Middle frontal gyrus (tissue), 1 donor: Measurements from ENCODE around the gene HPN.
A peak's percentile ranks its signal among the peaks of the same experiment; 100 is the strongest.

ENCODE experiments used
- DNase-seq: peaks from one replicate; pipeline ENCODE4 v3.0.0-alpha.2; 2015; ENCODE audit warnings: low spot score; ENCODE audit errors: extremely low spot score

The HPN gene

DNA sequence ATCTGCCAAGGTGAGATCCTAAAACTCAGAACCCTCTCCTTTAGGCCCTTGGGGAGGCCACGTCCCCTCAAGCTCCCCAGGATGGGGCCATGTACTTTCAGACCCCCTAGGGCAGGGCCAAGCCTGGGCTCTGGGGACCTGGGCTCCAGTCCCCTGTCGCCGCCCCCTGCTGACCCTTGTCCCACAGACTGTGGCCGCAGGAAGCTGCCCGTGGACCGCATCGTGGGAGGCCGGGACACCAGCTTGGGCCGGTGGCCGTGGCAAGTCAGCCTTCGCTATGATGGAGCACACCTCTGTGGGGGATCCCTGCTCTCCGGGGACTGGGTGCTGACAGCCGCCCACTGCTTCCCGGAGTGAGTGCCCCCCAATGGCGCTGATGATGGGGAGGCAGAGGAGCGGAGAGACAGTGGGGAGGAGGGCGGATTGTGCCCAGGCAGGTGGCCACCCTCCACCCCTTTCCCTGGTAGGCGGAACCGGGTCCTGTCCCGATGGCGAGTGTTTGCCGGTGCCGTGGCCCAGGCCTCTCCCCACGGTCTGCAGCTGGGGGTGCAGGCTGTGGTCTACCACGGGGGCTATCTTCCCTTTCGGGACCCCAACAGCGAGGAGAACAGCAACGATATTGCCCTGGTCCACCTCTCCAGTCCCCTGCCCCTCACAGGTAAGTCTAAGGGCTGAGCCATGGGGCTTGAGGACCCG, 18.8 kb downstream of the HPN start:
- DNase-seq: no peak

DNA sequence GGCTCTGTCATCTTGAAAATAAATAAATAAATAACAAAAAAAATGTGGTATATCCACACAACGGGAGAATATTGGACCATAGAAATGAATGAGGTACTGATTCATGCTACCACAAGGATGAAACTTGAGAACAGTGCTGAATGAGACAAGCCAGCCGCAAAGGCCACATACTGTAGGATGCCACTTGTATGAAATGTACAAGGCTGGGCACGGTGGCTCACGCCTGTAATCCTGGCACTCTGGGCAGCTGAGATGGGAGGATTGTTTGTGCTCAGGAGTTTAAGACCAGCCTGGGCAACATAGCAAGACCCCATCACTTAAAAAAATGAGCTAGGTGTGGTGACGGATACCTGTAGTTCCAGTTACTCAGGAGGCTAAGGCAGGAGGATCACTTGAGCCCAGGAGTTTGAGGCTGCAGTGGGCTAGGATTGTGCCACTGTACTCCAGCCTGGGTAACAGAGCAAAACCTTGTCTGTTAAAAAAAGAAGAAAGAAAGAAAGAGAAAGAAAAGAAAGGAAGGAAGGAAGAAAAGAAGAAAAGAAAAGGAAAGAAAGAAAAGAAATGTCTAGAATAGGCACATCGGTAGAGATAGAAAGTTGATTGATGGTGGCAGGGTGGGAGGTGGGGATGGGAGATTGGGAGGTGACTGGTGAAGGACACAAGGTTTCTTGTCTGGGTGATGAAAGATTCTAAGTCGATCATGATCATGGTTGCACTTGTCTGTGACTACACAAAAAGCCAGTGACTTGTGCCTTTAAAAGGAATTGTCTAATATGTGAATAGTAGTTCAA, 20.3 kb downstream of the HPN start:
- DNase-seq: no peak

DNA sequence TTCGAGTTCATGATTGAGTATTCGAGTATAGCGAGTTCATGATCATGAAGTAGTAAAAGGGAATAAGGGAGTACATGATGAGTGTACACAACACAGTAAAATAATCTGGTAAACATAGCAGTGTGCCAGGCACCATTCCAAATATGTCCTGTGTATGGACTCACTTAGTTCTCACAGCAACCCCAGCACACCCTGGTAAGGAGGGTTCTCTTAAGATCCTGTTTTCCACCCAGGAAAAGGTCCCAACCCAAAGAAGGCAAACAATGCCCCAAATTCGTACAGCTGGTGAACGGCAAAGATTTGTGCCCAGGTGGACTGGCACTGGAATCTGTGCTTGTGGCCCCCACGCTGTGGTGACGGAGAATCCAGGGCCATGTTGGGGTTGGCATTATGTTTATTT, 21.4 kb downstream of the HPN start:
- DNase-seq: no peak

DNA sequence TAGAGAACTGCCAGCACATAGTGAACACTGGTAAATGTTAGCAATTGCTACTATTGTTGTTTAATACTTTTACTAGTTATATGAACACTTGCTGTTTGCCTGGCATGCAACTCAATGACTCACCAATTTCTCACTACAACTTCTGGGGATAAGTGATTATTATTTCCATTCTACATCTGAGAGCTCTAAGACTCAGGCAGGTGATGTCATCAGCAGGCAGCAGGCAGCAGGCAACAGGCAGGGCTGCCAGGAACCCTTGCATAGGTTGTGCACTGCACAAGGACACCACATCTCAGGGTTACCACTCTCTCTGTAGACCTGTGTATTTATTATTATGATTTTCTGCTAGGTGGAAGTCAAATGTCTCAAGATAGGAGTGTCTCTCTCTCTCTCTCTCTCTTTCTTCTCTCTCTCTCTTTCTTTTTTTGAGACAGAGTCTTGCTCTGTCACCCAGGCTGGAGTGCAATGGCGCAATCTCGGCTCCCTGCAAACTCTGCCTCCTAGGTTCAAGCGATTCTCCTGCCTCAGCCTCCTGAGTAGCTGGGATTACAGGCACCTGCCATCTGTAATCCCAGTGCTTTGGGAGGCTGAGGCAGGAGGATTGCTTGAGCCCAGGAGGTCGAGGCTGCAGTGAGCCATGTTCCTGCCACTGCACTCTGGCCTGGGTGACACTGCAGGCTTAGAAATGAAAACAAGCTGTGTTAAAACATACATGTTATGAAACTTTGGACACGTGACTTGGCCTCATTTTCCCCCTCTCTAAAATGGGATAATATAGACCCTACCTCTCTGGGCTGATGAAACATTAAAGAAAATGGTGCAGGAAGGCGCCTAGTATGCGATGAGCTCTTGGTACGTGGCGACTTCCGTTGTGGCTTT, 22.7 kb downstream of the HPN start:
- no peak for DNase-seq

DNA sequence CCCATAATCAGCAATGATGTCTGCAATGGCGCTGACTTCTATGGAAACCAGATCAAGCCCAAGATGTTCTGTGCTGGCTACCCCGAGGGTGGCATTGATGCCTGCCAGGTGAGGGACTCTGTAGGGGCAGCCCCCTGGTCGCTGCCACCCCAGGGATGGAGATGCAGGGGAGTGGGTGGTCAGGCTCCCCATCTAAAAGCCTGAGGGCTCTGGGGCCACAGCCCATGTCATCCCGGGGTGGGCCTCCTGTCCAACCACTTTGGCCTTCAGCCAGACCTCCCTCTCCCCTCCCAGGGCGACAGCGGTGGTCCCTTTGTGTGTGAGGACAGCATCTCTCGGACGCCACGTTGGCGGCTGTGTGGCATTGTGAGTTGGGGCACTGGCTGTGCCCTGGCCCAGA, 24.1 kb downstream of the HPN start:
- DNase-seq: no peak

DNA sequence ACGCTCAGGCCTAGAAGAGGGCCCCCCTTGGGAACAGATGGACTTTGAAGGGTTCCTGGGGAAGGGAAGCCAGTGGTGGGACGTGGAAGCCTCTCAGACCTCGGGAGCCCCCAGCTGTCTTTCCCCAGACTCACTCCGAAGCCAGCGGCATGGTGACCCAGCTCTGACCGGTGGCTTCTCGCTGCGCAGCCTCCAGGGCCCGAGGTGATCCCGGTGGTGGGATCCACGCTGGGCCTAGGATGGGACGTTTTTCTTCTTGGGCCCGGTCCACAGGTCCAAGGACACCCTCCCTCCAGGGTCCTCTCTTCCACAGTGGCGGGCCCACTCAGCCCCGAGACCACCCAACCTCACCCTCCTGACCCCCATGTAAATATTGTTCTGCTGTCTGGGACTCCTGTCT, 24.6 kb downstream of the HPN start:
- DNase-seq: no peak

DNA sequence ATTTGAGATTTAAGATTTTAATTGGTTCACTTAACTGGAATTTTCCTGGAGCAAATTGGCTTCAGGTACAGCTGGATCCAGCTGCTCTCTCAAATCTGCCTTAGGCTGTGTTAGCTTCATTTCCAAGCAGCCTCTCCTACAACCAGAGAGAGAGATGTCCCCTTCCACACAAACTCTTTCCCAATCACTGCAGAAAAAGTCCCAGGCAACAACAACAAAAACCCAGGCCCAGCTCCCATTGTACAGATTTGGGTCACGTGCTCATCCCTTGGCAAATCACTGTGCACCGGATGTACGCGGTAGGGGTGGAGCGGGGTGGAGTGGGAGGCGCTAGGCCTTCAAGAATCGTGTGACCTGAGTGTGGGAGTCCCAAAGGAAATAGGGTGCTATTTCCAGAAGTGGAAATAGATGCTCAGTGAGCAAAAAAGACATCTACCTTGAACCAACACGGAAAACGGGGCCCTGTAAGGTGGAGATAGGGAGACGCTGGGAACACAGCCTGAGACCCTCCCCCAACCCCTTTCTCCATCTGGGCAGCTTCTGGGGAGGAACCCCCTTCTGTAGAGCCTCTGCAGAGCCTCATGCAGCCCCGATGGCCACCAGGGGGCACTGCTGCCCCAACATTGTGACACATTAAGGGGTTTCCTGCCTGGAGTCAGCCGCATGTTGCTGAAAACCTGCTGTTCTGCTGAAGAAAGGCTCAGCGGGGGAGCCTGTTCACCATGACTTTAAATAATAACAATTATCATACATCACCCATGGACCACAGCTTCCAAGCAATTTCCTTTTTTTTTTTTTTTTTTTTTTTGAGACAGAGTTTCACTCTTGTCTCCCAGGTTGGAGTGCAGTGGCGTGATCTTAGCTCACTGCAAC, 25.4 kb downstream of the HPN start:
- peak; percentile 80 for DNase-seq

DNA sequence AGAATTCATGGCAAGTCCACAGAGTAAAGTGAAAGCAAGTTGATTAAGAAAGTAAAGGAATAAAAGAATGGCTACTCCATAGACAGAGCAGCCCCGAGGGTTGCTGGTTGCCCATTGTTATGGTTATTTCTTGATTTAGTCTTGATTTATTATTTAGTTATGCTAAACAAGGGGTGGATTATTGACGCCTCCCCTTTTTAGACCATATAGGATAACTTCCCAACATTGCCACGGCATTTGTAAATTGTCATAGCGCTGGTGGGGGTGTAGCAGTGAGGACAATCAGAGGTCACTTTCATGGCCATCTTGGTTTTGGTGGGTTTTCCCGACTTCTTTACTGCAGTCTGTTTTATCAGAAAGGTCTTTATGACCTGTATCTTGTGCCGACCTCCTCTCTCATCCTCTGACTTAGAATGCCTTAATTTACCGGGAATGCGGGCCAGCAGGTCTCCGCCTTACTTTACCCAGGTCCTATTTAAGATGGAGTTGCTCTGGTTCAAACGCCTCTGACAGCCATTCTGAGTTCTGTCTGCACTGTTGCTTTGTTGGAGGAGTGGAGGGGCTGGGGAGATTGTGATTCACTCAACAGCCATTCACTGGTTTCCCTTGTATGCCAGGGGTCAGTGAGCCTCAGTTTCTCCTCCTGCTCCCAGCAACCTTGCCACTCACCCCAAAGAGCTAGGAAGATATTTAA, 27.6 kb downstream of the HPN start:
- no peak for DNase-seq

DNA sequence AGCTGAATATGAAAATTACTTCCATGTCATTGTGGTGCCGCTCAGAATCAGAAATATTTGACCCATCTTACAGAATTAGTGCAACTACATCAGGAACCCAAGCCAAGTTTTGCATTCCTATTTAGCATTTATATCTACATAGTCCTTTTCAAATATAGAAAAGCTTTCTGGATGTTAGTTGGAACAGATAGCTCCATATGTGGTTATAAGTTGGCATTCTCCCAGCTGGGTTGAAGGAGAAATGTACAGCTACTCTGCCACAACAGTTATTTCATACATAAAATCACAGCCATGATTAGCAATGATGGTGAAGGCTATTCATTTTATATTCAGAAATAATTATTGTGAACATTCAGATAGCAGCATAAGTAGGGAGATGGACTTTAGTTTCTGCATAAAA, 28.2 kb downstream of the HPN start:
- no peak for DNase-seq

DNA sequence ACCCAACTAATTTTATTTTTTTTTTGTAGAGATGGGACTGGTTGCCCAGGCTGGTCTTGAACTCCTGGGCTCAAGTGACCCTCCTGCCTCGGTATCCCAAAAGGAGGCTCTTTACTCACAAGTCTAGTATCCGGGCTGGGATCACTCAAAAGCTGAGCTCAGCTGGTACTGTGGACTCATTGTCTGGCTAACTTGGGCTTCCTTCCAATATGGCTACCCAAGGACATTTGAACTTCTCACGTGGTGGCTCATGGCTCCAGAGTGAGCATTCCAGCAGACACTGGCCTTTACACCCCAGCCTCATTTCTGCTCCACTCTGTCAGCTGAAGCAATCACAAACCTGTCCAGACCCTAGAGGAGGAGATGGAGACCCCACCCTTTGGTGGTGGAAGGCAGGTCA, 28.9 kb downstream of the HPN start:
- DNase-seq: no peak

DNA sequence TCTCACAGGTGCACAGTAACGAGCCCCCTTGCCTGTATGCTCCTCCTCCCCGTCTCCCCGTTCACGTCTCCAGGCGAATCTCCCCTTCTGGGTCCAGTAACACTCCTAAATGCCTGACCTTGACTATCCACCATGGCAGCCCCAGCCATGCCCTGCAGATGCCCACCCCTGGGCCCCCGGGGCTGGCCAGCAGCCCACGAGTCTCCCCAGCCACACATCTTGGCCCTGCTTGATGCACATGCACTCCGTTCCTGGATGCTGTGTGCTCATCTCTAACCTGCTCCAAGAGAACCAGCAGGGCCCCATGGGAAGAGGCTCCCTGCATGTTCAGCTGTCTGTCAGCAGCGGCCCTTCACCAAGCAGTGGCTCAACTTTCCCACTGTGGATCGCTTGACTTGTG, 32.0 kb downstream of the HPN start:
- no peak for DNase-seq

DNA sequence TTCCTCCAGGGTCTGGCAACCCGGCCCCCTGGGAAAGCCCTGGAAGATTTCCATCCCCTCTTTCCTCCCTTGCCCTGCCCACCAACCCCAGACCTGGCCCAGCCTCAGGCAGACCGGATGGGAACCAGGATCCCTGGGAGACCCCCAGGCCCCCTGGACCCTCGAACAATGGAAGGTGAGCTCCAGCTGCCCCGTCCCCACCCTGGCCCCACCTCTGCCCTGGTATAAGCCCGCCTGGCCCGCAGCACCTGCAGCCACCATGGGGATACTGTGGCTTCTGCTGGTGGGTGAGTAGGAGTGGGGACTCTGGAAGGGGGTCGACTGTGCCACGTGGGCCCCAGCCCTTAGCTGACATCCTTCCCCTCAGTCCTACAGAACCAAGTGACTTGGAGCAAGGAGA, 32.4 kb downstream of the HPN start:
- no peak for DNase-seq

DNA sequence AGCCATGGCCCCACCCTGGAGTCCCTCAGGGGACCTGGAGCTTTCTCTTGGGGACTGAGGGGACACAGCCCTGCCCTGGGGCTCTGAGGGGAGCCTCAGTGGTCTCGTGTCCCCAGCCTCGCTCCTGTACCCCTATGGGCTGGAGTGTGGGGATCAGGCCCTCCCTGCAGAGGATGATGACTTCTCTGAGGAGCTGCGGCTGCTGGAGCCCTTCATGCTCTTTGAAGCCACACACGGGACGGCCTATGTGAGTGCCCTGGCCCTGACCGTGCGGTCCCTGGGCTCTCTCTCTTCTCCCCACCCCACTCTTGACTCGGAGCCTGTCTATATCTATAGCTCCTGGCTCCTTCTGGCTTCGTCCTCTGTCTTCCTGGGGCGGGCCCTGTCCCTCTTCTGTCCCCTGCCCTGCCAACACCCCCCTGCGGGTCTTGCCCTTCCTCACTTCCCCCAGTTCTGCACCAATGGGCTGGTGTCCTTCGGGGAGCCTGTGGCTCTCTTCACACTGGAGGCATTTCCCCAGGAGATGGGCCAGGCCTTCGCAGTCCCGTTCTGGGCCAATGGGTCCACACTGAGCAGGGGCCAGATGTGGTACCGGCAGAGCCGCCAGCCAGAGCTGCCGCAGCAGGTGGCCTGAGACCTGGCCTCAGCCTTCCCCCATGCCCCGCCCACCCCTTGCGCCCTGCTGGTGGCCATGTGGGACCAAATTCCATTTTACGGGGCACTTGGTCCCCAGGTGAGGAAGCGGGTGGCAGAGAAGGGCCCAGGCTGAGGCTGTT, 33.1 kb downstream of the HPN start:
- no peak for DNase-seq

DNA sequence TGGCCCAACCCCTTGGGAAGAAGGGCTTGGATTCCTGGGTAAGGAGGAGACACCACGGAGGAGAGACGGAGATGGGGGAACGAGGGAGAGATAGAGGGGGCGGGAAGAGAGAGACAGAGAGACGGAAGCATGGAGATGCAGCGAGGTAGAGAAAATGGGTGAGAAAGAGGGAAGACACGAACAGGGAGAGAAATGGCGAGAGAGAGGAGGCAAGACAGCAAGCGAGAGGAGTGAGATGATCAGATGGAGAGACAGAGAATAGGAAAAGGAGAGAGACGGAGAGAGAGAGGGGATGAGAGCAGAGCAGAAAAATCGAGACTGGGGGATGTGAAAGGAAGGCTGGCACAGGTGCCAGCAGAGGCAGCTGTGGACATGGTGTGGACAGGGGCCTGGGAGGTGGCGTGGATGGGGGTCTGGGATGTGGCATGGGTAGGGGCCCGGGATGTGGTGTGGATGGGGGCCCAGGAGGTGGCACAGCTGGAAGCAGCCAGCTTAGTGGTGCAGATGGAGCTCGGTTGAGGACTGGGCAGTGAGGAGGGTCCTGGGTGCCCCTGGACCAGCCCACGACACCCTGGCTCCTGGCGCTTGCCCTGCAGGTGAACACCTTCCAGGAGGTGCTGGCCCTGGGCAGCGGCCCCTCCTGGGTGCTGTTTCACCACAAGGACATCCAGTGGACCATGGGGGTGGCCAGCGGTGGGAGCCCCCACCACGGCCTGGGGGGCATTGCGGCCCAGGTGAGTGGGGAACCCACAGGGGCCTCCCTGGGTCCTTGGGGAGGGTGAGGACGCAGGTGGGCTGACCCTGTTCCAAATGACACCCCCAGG, 33.9 kb downstream of the HPN start:
- no peak for DNase-seq

DNA sequence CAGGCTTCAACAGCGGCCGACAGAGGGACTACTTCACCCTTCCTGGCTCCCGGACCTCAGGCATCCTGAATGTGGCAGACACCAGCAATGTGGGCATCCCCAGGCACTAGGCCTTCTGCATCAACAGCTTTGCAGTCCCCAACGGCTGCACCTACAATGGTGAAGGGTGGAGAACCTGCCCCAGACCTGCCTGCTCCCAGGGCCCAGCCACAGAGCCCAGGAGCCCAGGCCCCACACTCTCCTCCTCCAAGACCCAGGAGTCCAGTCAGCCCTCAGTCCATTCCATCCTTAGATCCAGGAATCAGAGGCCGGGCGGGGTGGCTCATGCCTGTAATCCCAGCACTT, 34.5 kb downstream of the HPN start:
- DNase-seq: no peak

DNA sequence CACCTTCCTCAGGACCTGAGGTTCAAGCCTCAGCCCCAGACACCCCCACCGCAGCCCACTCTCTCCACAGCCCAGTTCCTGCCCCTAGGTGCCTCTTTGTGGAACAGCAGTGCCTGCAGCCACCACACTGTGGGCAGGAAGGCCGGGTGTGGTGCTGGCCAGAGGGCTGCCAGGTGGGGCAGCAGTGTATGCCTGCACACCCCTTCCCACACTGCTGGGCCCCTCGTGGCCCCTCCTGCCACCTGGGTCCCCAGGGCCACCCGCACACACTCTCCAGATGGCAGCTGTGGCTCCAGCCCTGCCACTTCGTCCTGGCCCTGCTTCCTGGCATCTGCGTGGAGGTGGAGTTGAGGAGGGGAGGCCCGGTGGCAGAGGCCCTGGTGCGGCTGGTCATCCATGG, 35.1 kb downstream of the HPN start:
- no peak for DNase-seq

DNA sequence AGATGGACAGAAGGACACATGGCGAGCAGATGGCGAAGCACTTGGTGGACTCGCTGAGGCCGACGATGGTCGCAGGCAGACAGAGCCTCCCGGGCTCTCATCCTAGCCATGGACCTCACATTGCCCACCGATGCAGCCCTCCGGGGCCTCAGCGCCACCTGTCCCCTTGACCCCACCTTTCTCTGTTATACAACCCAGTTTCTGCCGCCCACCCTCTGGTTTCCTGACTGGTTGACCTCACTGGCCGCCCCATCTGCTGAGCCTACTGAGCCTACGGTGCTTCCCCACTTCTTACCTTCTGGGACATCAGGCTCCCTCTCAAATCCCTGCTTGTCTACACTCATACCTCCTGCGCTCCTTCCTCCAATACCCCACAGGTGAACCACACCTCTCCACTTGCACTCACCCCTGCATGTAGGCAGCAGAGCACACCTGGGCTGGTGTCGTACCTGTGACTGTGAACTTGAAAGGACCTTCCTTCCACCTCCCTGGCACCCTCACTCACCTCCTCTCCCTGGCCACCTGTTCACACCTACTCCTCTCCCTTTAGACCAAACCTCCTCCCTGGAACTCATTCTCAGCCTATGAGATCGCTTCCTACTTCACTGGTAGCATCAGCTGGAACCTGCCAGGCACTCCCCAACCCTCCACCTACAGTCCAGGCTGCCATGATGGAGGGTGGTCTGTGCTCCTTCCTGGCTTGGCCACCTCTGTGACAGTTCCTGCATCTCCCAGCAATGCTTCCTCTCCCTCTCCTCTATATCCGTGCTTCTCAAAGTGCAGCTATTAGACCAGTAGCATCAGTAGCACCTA, 36.1 kb downstream of the HPN start:
- DNase-seq: no peak

DNA sequence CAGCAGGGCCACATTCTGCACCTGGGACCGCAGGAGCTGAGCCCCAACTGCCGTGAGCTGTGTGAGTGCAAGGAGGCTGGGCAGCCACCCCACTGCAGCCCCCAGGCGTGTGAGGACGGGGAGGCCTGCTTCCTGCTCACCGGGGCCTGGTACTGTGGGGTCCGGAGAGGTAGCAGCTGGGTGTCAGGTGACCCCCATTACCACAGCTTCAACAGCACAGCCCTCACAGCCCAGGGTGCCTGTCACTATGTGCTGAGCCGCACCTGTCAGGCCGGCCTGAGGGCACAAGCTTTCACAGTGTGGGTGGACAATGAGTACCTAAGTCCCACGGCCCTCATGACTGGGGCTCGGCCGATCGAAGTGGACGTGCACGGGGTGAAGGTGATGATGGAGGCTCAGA, 38.3 kb downstream of the HPN start:
- no peak for DNase-seq
